Endothelial cell of hepatic sinusoid (primary cell): ENCODE data around the gene ATP8B4.

ENCODE experiments used
- in situ Hi-C: cut with HindIII; loops from 2 replicates; pipeline ENCODE4 v1.10.0; 2017; ENCODE audit warnings: low sequenced_read_pairs

ATP8B4 gene

DNA sequence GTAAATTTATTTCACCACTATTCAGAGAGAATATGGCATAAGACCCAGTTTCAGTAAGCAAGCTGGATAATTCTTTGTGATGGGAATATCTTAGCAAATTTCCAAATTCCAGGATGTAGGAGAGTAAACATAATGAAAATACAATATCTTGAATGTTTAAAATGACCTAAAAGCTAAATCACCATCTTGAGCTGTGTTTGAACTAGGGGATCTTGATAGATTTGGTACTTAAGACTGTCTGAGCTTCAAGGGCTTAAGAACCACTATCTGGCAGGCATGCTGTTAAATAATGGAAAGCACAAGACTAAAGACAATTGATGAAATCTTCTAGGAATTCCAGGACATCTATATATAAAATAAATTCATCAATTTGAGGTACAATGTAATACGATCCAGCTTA is 217.7 kb downstream of the ATP8B4 start:
- in situ Hi-C loops: no loop called here

DNA sequence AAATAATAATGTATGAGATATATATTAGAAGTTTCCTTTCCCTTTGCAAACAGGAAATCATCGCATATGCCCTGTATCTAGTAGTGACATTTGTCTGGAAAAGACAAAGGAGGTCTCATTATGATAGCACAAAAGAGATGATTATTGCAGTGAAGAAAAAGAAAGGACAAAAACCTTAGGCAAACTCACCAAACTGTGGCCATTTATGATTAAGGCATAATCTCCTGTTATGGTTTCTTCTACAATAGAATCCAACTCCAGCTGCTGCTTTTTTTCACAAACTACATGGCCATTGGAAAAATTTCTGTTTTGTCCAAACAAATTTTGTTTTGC is 218.2 kb downstream of the ATP8B4 start:
- in situ Hi-C loops: no loop called here

- in situ Hi-C loops: no loop called here
Measured at GRCh38 chr15:49900006-49900902, 218.8 kb downstream of the ATP8B4 start.

GRCh38 chr15:49898575-49899283 is 220.3 kb downstream of the ATP8B4 start:
- in situ Hi-C loops: no loop called here

DNA sequence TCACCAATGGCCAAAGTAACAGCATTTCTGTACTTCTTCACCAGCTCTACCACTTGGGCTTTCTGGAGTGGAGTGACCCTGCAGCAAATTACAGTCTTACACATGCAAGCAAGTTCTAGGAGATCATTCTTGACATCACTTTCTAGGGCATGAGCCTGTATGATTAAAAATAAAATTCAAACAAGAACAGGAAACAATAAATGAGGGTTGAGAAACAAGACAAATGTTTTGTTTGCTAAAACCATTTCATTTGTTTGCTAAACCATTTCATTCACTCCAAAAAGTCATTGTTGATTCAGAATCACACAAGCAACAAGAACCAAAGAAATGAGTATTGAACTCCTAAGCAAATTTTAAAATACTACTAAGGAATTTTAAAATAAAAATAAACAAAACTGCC is 220.9 kb downstream of the ATP8B4 start:
- in situ Hi-C loops: no loop called here

- in situ Hi-C loops: no loop called here
Measured at GRCh38 chr15:49895347-49896223, 223.4 kb downstream of the ATP8B4 start.

DNA sequence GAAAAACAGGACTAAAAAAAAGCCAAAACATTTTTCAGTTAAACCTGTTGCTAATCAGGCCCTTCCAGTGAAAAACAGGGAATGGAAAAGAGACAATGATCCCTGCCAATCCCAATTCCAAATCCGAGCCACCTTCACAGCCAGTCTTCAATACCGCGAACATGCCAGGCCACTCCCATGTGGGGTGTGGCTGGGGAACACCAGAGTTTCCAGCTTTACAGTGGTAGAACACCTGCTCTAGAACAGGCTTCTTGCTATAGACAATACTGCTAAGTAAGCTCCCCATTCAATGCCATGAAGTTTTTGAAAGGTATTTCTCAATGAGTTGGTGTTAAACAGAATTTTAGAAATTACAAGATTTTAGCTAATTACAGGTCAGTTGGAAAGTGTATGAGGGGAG is 228.3 kb downstream of the ATP8B4 start:
- in situ Hi-C loops: no loop called here

GRCh38 chr15:49889536-49889935 is 229.5 kb downstream of the ATP8B4 start:
- in situ Hi-C loops: no loop called here

- in situ Hi-C loops: no loop called here
Measured at GRCh38 chr15:49888734-49889133, 230.3 kb downstream of the ATP8B4 start.

- in situ Hi-C loops: no loop called here
Measured at GRCh38 chr15:49888323-49888693, 230.7 kb downstream of the ATP8B4 start.

GRCh38 chr15:49887659-49888322 is 231.2 kb downstream of the ATP8B4 start:
- in situ Hi-C loops: no loop called here

DNA sequence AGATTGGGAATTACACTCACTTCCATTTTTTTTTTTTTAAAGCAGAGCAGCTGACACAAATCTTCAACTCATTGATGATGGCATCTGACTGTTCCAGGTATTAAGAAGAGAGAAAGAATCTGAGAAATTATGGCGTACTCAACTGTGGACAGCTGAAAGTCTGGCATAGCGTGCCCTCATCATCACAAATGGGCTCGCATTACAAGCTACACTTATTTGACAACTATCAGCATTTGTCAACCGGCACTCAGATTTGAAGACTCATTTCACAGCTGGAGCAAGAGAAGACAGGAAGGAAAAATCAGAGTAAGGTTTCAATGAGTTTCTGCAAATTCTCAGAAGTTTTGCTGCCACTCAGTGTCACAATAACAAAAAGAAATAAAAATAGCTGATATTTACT is 235.9 kb downstream of the ATP8B4 start:
- in situ Hi-C loops: no loop called here

DNA sequence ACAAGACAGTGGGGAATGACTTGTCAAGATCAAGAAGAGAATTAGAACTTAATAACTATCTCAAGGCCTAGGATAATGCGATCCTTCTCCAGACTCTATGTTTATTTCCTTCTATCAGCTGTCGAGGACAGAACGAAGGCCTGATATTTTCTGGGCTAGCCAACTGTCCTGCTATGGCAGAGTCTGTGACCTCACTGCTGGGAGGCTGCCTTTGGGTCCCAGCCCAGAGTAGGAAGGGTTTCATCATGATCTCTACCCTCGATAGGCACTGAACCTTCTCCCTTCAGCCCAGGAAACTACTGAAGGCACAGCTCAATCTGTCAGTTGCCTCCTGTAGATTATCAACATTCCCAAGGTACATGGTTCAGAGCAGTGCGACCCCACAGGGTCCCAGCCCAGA is 237.2 kb downstream of the ATP8B4 start:
- in situ Hi-C loops: no loop called here

DNA sequence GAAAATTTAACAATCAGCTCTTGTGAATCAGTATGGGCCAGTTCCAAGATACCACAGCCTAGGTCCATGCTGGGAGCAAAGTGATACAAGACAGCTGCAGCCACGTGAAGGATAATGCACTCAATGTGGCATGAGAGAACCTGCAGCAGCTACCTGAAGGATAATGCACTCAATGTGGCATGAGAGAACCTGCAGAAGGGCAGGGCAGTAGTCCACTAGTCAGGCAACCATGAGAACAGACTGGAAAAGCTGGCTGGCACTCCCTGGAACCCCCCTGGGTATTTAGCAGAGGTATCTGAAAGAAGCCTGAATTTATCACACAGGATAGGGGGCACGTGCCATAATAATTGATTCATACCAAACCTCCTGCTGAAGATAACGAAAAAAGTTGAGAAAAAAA is 237.6 kb downstream of the ATP8B4 start:
- in situ Hi-C loops: no loop called here

DNA sequence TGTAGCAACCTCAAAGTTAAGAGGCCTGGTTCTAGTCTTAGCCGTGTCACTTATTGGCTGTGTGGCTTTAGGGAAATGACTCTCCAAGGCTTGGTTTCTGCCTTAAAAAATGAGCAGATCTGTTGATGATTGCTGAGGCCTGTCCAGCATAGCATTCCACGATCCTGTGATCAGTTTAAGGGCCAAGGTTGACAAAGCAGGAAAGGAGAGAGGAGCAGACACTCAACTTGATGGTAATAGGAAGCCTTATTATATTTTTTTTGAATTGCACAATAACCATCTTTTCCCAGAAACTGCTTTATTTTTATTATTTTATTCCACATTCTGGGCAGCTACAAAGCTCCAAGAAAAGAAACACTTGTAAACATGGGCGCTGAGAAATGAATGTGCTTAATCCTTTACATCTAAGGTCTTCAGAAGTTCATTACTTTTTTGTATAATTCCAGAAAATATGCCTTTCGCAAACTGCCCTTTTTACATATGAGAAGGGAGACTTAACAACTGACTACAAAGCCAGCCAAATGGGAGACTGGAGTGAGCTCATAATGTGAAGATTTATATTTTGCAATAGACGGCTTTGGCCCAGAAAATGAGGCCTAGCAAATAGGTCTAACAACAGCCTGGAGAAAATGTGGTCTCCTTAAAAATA is 241.0 kb downstream of the ATP8B4 start:
- in situ Hi-C loops: no loop called here

DNA sequence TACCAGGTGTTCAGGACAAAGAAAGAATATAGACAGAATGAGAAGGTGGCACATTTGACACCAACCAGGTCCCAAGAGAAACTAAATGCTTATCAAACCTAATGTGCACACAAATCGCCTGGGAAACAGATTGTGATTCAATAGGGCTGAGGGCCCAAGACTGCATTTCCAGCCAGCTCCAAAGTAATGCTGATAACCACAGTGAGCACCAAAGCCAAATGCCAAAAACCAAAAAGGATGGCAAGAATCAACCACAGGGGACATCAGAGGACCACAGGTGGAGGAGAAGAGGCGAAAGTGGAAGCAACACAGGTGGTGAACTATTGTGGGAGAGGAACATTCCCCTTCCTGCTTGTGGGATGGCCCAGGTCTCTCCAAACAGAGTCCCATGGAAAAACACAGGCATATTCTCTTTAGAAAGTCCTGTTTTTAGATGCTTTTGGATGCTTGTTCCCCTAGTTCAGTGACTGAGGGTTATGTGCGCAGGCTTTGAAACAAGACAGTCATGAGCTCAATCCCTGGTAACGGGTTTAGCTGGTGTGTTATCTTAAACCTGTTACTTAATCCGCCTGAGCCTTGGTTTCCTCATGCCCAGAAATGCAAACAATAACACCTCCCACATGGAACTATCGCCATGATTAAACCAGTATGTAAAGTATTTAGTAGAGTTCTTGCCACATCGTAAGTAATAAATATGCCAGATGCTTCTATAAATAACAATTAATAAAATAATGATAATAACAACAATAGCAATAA is 241.7 kb downstream of the ATP8B4 start:
- in situ Hi-C loops: no loop called here

DNA sequence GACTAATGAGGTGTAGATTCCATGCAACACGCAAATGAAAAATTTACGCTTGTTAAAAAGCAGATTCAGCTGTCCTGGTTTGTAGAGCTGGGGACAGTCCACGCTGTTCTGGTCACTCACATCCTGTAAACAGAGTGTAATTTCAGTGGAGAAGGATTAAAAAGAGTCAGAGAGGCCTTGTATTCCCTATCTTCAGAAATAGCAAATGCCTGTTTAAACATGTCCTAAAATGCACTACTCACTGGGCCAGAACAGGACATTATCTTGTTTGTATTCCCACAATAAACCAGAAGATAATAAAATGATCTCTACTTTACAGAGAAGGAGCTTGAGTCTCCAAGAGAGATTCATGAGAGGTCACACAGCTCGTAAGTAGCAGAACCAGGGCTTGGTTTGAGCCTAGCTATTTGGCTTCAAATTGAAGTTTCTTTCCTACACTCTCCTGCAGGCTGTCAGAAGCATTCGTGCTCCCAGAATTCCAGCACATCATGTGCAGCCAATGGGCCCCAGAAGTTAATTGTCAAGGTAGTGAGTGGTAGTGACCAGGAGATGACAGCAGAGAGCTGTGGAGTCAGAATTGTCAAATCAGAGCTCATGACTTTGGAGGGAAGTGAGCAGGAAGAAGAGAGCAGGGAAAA is 242.5 kb downstream of the ATP8B4 start:
- in situ Hi-C loops: no loop called here

DNA sequence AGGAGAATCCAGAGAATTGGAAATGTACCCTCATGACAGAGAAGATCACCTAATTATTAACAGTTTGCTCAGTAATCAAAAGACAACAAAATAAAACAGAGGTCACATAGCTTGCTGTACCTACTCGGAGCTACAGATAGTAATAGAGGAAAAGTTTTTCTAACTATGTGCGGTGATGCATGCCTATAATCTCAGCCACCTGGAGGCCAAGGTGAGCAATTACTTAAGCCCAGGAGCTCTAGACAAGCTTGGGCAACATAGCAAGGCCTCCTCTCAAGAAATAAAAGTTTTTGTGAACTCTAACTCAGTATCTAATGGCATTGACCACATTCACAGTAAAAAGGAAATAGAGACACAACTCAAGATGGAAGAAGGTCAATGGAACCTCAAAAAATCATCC is 243.6 kb downstream of the ATP8B4 start:
- in situ Hi-C loops: no loop called here

- in situ Hi-C loops: no loop called here
Measured at GRCh38 chr15:49870472-49870871, 248.6 kb downstream of the ATP8B4 start.
